H9 (cell line): ENCODE data around the gene RBM4B. TPM values are rescaled to one million over a fixed set of nuclear protein-coding genes. Genes with fewer than 3 reads are reported as not detected.
A peak's percentile ranks its signal among the peaks of the same experiment; 100 is the strongest.

Experiments used
- DNase-seq: peaks from one replicate; pipeline ENCODE4 v3.0.0-alpha.2; 2017
- H2AFZ ChIP-seq: one replicate; pipeline ENCODE4 v1.6.1; 2013; ENCODE audit warnings: mild to moderate bottlenecking, low read length, control low read depth, moderate library complexity
- H2AK5ac ChIP-seq: 2 replicates; pipeline ENCODE4 v1.6.1; 2013; ENCODE audit warnings: low read length, control low read depth, mixed read lengths; ENCODE audit not compliant: insufficient read length
- H2BK120ac ChIP-seq: one replicate; pipeline ENCODE4 v1.6.1; 2013; ENCODE audit warnings: low read depth, mild to moderate bottlenecking, low read length, control low read depth, inconsistent platforms; ENCODE audit not compliant: poor library complexity, severe bottlenecking
- H2BK12ac ChIP-seq: 2 replicates; pipeline ENCODE4 v1.6.1; 2013; ENCODE audit warnings: low read length, control low read depth, mixed read lengths, low read depth; ENCODE audit not compliant: insufficient read length
- H2BK15ac ChIP-seq: 2 replicates; pipeline ENCODE4 v1.6.1; 2013; ENCODE audit warnings: low read depth, low read length, control low read depth
- H2BK20ac ChIP-seq: one replicate; pipeline ENCODE4 v1.6.1; 2013; ENCODE audit warnings: low read depth, mild to moderate bottlenecking, low read length, control low read depth, inconsistent platforms; ENCODE audit not compliant: poor library complexity, severe bottlenecking
- H2BK5ac ChIP-seq: 2 replicates; pipeline ENCODE4 v1.6.1; 2013; ENCODE audit warnings: low read length, control low read depth, mixed read lengths; ENCODE audit not compliant: insufficient read length
- H3K14ac ChIP-seq: 2 replicates; pipeline ENCODE4 v1.6.1; 2013; ENCODE audit warnings: low read length, control low read depth; ENCODE audit not compliant: insufficient read depth
- H3K18ac ChIP-seq: 2 replicates; pipeline ENCODE4 v1.6.1; 2013; ENCODE audit warnings: low read depth, mild to moderate bottlenecking, mixed read lengths, low read length, control low read depth; ENCODE audit not compliant: insufficient read length
- H3K23ac ChIP-seq: 2 replicates; pipeline ENCODE4 v1.6.1; 2013; ENCODE audit warnings: low read length, control low read depth, mixed read lengths, low read depth; ENCODE audit not compliant: insufficient read length
- H3K23me2 ChIP-seq: 2 replicates; pipeline ENCODE4 v1.6.1; 2013; ENCODE audit warnings: low read depth, mild to moderate bottlenecking, mixed read lengths, low read length, control low read depth; ENCODE audit not compliant: insufficient read length, poor library complexity, severe bottlenecking
- H3K27ac ChIP-seq: 2 replicates; pipeline ENCODE4 v1.5.1; 2013; ENCODE audit warnings: low read length, control low read depth, mixed read lengths, low read depth; ENCODE audit not compliant: insufficient read length
- H3K27me3 ChIP-seq: 2 replicates; pipeline ENCODE4 v1.6.1; 2013; ENCODE audit warnings: low read length, control low read depth, inconsistent platforms; ENCODE audit not compliant: insufficient read depth
- H3K4ac ChIP-seq: 2 replicates; pipeline ENCODE4 v1.6.1; 2013; ENCODE audit warnings: low read depth, mild to moderate bottlenecking, control low read depth, inconsistent platforms, low read length, moderate library complexity
- H3K4me1 ChIP-seq: 2 replicates; pipeline ENCODE4 v1.6.1; 2013; ENCODE audit warnings: low read length, control low read depth, inconsistent platforms; ENCODE audit not compliant: insufficient read depth
- H3K4me2 ChIP-seq: 2 replicates; pipeline ENCODE4 v1.6.1; 2013; ENCODE audit warnings: low read length, control low read depth, mixed read lengths; ENCODE audit not compliant: insufficient read length, insufficient read depth
- H3K56ac ChIP-seq: 2 replicates; pipeline ENCODE4 v1.6.1; 2013; ENCODE audit warnings: low read depth, mild to moderate bottlenecking, mixed read lengths, low read length, control low read depth; ENCODE audit not compliant: insufficient read length
- H3K79me1 ChIP-seq: 2 replicates; pipeline ENCODE4 v1.6.1; 2013; ENCODE audit warnings: low read depth, mild to moderate bottlenecking, moderate library complexity, low read length, control low read depth, inconsistent platforms; ENCODE audit not compliant: insufficient read depth, poor library complexity, severe bottlenecking
- H3K79me2 ChIP-seq: 2 replicates; pipeline ENCODE4 v1.6.1; 2013; ENCODE audit warnings: low read length, control low read depth, inconsistent platforms; ENCODE audit not compliant: insufficient read depth
- H3K9ac ChIP-seq: 2 replicates; pipeline ENCODE4 v1.6.1; 2013; ENCODE audit warnings: low read length, control low read depth, mixed read lengths; ENCODE audit not compliant: insufficient read length; ENCODE audit errors: extremely low read depth
- H3K9me3 ChIP-seq: one replicate; pipeline ENCODE4 v1.6.1; 2013; ENCODE audit warnings: low read depth, low read length, inconsistent platforms; ENCODE audit not compliant: control insufficient read depth
- H3T11ph ChIP-seq: one replicate; pipeline ENCODE4 v1.6.1; 2013; ENCODE audit warnings: mild to moderate bottlenecking, low read length, control low read depth, inconsistent platforms
- H4K20me1 ChIP-seq: one replicate; pipeline ENCODE4 v1.6.1; 2013; ENCODE audit not compliant: control insufficient read depth, insufficient read length, insufficient read depth
- H4K5ac ChIP-seq: 2 replicates; pipeline ENCODE4 v1.6.1; 2013; ENCODE audit warnings: low read depth, mild to moderate bottlenecking, mixed read lengths, low read length, control low read depth; ENCODE audit not compliant: insufficient read length
- H4K8ac ChIP-seq: replicated peaks from 2 replicates; pipeline ENCODE4 v1.6.1; 2013; ENCODE audit warnings: low read length, control low read depth, mixed read lengths, low read depth; ENCODE audit not compliant: insufficient read length
- H4K91ac ChIP-seq: 2 replicates; pipeline ENCODE4 v1.6.1; 2013; ENCODE audit warnings: low read depth, mild to moderate bottlenecking, moderate library complexity, mixed read lengths, low read length, control low read depth; ENCODE audit not compliant: insufficient read length
- H3K27ac Mint-ChIP-seq, 3 experiments: 2 replicates in 2 of 3; 3 replicates in 1 of 3; pipeline ENCODE4 v1.8.0; 2020 to 2021; ENCODE audit warnings: mixed read lengths in 3 of 3, mild to moderate bottlenecking in 1 of 3, moderate library complexity in 1 of 3
- H3K27me3 Mint-ChIP-seq: 2 replicates; pipeline ENCODE4 v1.8.0; 2021; ENCODE audit warnings: low read depth, mild to moderate bottlenecking, moderate library complexity, mixed read lengths
- H3K36me3 Mint-ChIP-seq, 3 experiments: 2 replicates in 2 of 3; 3 replicates in 1 of 3; pipeline ENCODE4 v1.8.0; 2020 to 2021; ENCODE audit warnings: low read depth in 3 of 3, mixed read lengths in 3 of 3; ENCODE audit not compliant: insufficient read depth in 1 of 3
- H3K4me1 Mint-ChIP-seq, 2 experiments: 2 replicates each; pipeline ENCODE4 v1.8.0; 2020; ENCODE audit warnings: mixed read lengths in 2 of 2
- H3K4me3 Mint-ChIP-seq, 2 experiments: 2 replicates in 1 of 2; 3 replicates in 1 of 2; pipeline ENCODE4 v1.8.0; 2020 to 2021; ENCODE audit warnings: mild to moderate bottlenecking in 2 of 2, mixed read lengths in 2 of 2, moderate library complexity in 1 of 2
- H3K9me3 Mint-ChIP-seq, 2 experiments: 2 replicates in 1 of 2; 3 replicates in 1 of 2; pipeline ENCODE4 v1.8.0; 2020; ENCODE audit warnings: mild to moderate bottlenecking in 2 of 2, mixed read lengths in 2 of 2, moderate library complexity in 1 of 2
- CTCF ChIP-seq: fragments of 200-600 bp; sonication (generic); conservative IDR thresholded peaks from 3 replicates; pipeline ENCODE4 v1.8.0; 2021; ENCODE audit warnings: antibody characterized with exemption, mild to moderate bottlenecking
- WGBS: extraction: QIAGEN DNeasy Blood & Tissue Kit; methylation state at CpG from one replicate; pipeline ENCODE4 v1.1.7; 2013; ENCODE audit warnings: missing lambda C conversion rate, low lambda C conversion rate, mixed read lengths; ENCODE audit not compliant: insufficient read length; ENCODE audit errors: extremely low coverage; 5-methylcytosine and 5-hydroxymethylcytosine counted together
- total RNA-seq: library from RNA; stranded (reverse); gene quantifications from 2 replicates; pipeline ENCODE4 v1.2.1, GENCODE V29; 2021

Gene RBM4B
- total RNA-seq, 1 experiment from 2014 or later = 34.0 TPM

DNA sequence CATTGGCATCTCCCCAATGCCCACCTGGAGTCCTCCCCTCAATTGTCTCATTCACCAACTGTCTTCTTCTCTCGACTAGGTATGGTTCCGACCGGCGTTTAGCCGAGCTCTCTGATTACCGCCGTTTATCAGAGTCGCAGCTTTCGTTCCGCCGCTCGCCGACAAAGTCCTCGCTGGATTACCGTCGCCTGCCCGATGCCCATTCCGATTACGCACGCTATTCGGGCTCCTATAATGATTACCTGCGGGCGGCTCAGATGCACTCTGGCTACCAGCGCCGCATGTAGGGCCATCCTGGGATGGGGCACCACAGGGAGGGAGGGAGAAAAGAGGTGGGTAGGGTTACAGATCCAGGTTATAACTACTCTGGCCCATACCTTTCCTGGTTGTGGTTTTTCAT is 51.3 kb downstream of the RBM4B start:
- H2BK20ac ChIP-seq = no peak overlapping the region
- H3K27ac ChIP-seq = no peak overlapping the region
- H3K56ac ChIP-seq = no peak overlapping the region
- no peak overlapping the region for H3K4me2 ChIP-seq
- H3K9me3 ChIP-seq = no peaks in the 10 kb centered on the region
- H2BK12ac ChIP-seq = no peak overlapping the region
- no peak overlapping the region for H2BK15ac ChIP-seq
- no peaks in the 10 kb centered on the region for H3K4me1 ChIP-seq
- H3K4me3 Mint-ChIP-seq = no peak overlapping the region
- no peak overlapping the region for H3K18ac ChIP-seq
- H3K36me3 Mint-ChIP-seq = peaks cover 65 to 90% (median 86%) of the 10 kb centered on the region in 3 experiments
- no peak overlapping the region for H3T11ph ChIP-seq
- no peak overlapping the region for H2AK5ac ChIP-seq
- no peak overlapping the region for H3K4ac ChIP-seq
- H2AFZ ChIP-seq = no peak overlapping the region
- H4K8ac ChIP-seq = no peak overlapping the region
- no peak for TF ChIP-seq CTCF
- H3K9ac ChIP-seq = no peak overlapping the region
- no peak overlapping the region for H4K91ac ChIP-seq
- H3K4me1 Mint-ChIP-seq = peaks cover 6 to 7% of the 10 kb centered on the region in 2 experiments; a peak in 3 of 4 replicates
- no peak overlapping the region for H3K14ac ChIP-seq
- H3K23me2 ChIP-seq = no peaks in the 10 kb centered on the region
- no peak overlapping the region for H2BK120ac ChIP-seq
- H4K5ac ChIP-seq = no peak overlapping the region
- WGBS = no CpG with 5 or more reads among the region's 25 CpGs
- no peaks in the 10 kb centered on the region for H3K27me3 Mint-ChIP-seq
- peaks cover 12% of the 10 kb centered on the region for H3K79me1 ChIP-seq
- peak overlapping the region in 1 of 3 experiments; percentile 37; a peak in 1 of 7 replicates for H3K27ac Mint-ChIP-seq
- no peaks in the 10 kb centered on the region; a peak in 1 of 5 replicates for H3K9me3 Mint-ChIP-seq
- DNase-seq = no peak
- no peaks in the 10 kb centered on the region for H3K27me3 ChIP-seq
- H3K79me2 ChIP-seq = peaks cover 61% of the 10 kb centered on the region; the same call in 1 of the 2 replicates
- no peak overlapping the region for H2BK5ac ChIP-seq
- H4K20me1 ChIP-seq = peaks cover 4% of the 10 kb centered on the region
- no peak overlapping the region for H3K23ac ChIP-seq
